HG02852 (cell line): ENCODE results near the gene TRIM37.
"Not testable (repeated sequence)": the region's sequence is repeated elsewhere in the genome, so short reads cannot be mapped to it uniquely, and the experiment has no call there.

ENCODE experiments used
- ATAC-seq: cut with Tn5 transposase; IDR thresholded peaks from one replicate; pipeline ENCODE4 v1.9.1; 2021; ENCODE audit warnings: mild to moderate bottlenecking, moderate library complexity; ENCODE audit not compliant: unreplicated experiment

Gene TRIM37, protein sequence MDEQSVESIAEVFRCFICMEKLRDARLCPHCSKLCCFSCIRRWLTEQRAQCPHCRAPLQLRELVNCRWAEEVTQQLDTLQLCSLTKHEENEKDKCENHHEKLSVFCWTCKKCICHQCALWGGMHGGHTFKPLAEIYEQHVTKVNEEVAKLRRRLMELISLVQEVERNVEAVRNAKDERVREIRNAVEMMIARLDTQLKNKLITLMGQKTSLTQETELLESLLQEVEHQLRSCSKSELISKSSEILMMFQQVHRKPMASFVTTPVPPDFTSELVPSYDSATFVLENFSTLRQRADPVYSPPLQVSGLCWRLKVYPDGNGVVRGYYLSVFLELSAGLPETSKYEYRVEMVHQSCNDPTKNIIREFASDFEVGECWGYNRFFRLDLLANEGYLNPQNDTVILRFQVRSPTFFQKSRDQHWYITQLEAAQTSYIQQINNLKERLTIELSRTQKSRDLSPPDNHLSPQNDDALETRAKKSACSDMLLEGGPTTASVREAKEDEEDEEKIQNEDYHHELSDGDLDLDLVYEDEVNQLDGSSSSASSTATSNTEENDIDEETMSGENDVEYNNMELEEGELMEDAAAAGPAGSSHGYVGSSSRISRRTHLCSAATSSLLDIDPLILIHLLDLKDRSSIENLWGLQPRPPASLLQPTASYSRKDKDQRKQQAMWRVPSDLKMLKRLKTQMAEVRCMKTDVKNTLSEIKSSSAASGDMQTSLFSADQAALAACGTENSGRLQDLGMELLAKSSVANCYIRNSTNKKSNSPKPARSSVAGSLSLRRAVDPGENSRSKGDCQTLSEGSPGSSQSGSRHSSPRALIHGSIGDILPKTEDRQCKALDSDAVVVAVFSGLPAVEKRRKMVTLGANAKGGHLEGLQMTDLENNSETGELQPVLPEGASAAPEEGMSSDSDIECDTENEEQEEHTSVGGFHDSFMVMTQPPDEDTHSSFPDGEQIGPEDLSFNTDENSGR

DNA sequence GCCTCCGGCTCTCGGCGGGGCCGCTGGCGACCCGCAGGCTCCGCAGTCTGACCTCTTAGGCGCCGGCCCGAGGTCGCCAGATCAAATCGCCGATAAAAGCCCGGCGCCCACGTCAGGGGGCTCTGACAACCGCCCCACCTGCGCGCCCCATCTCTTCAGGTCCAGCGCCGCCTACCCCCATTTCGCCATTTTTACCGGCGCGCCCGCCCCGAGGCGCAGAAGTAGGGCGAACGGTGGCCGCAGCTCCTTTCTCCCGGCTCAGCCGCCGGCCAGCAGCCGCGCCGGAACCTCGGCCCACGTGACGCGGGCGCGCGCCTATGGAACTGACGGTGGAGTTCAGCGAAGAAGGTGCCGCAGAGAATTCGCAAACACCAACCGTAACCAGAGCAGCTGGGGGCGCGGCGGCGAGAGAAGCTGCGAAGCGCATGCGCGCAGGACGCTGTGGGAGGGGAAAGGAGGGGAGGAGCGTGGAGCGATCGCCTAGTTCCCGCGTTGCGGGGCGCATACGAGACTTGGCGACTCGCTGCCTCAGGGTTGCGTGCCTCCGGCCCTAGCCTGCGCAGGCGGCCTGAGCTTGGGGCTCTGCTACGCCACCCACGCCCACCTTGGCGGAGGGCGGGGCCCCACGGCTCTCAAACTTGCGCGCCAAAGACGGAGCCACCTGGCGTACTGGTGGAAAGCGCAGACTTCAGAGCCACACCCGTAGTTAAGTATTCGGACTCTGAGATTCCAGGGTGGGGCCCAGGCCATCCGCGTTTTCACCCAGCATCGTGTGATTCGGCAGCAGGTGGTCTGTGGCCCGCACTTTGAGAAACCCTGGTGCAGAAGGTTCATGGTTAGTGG is at the start of gene TRIM37:
TRIM37 (minus strand) TSS at position 418 of the 843 bp plus-strand sequence. CDS start 419 bp downstream, outside the sequence.
- ATAC-seq: peak; percentile 91

DNA sequence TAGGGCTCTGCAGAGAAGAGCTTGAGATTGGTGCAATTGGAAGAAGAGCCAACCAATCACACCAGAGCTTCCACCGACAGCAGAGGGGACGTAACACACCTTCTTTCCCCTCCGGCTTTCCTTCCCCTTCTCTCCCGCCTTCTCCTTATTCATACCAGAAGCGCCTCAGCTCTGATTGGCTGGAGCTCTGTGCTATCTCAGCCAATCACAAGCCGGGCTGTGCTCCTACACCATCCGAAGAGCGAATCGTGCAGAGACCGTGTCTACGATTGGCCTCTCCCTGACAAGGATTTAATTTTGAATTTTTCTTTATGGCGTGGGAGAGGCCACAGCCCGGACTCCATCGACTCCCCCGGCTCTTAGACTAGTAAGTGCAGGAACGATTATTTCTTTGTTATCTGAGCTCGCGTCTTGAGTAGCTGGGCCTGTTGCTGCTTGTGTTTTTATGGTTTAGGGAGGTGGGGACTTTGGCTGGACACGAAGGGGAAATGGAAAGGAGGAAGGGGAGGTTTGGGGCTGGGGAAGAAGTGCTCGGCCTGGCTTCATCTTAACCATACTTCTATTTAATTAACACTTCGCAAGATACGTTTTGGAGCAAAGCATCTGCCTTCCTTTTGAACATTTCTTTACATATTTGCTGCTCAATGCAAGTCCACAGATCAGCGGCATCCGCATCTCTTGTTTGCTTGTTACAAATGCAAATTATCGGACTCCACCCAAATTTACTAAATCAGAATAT is 48.9 kb upstream of the TRIM37 start, which contains the start of gene PRR11:
PRR11 (plus strand) TSS at position 308 of the 739 bp plus-strand sequence. CDS start 14,007 bp downstream, outside the sequence.
- ATAC-seq: peak; percentile 85

DNA sequence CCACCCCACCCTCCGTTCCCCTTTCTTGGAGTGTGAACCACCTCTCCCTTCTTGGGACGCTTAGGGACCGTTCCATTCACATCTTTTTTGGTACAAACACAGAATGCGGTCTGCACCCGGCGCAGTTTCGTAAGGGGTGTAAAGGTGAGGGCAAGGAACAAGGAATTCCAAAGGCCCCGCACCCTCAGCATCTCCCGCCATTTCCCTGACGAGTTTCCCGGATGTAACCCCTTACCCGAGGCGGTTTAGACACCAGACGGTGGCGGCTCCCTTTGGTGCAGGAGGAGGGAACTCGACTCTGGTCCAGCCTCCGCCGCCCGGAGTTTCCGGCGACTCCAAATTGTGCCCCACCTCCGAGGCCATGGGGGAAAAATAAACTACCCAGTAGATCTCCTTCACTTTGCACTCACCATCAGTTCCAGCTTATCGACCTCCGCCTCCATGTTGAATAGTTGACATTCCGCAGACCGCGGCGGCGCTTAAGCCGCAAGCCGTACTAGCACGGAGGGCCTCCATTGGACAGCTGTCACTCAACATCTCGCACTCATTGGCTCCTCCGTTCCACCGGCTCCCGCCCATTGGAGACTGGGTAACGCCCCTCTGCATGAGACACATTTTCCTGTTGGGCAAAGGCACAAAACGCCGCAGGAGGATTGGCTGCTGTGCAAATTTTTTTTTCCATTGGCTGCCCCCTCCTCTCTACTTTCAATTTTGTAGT is 48.2 kb upstream of the TRIM37 start, which contains the start of gene SKA2:
SKA2 (minus strand) TSS at position 466 of the 718 bp plus-strand sequence; CDS start at position 443, 23 bp downstream.
- peak; percentile 86 for ATAC-seq

DNA sequence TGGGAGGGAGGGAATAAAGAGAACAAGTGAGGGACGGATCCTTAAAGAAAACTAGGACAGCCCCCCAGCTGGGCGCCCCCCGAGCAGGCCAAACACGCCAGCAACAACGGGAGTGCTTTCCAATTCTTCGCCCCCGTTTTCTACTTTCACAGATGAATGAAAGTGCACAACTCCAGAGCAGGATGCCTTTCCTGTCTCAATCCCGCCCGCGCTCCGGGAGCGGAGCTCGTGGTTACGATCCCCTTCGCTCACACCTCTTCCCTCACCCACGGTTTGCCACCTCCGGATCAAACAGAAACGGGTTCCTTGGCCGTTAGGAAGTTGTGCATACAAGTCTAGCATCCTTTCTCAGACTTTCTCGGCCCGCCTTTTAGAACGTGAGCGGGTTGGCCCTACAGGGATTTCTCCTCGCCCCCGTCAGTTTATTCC is 47.6 kb upstream of the TRIM37 start:
- ATAC-seq: no peak

DNA sequence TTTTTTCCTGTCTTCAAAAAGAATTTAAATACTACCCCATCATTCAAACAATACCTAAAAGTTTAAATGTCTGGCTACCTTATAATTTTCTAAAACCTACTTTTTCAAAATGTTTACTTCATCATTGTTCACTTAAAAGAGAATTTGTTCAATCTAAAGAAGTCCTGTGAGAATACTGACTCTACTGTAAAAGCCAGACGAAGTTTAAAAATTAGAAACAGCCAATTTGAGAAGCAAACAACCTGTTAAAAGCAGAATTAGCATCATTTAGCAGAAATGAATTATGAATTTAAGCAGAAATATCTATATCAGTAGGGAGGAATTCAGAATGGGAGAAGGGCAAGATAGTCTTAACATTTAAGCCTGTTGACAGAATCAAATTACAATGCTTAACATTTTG is 46.2 kb upstream of the TRIM37 start:
- ATAC-seq: no peak

DNA sequence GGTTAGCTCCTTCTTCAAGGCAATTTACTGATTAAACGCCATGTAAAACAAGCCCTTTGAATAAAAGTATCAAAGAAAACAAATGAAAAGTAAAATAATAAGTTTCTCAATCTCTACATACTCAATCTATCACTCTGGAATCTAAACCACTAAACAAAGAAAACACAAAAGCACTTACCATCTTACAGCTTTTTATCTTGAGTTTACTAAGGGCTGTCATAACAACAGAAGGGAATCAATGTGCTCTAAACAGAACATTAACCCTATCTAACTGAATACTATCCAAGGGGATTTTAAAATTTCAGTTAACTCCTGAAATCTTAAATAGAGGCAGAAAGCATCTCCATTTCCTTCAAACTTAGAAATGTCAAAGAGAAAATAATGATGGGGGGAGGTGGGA is 44.9 kb upstream of the TRIM37 start:
- no peak for ATAC-seq

DNA sequence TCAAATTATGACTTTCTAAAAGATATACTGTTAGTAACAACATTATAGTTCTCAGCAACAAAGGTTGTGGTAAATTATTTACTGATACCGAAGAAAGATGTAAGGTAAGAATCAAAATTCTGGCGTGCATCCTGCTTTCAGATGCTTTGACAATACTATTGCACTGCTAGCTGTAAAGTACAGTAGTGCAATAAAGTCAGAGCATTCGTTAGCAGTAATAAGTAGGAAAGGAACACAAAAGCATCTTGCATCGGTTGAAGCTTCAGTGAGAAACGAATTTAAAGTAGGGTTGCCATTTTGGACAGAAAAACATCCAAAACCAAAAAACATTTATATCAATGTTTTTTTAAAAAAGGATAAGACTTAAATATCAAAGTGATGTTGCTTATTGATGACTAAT is 44.3 kb upstream of the TRIM37 start:
- no peak for ATAC-seq

DNA sequence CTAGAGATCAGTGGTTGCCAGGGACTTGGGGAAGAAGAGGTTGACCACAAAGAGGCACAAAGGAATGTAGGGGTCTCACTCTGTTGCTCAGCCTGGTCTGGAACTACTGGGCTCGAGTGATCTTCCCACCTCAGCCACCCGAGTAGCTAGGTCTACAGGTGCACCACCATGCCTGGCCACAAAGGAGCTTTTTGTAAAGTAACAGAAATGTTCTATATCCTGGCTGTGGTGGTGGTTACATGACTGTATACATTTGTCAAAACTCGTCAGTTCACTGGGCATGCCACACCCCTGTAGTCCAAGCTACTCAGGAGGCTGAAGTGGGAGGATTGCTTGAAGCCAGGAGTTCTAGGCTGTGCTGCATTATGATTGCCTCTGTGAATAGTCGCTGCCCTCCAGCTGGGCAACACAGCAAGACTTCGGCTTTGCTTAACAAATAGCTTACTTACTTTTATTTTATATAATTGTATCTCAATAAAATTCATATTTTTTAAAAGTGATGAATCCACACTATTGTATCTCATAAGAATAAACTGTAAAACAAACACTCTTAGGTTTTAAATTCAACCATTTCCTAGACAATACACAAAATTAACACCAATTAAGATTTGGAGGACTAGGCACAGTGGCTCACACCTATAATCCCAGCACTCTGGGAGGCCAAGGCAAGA is 43.3 kb upstream of the TRIM37 start:
- ATAC-seq: no peak

DNA sequence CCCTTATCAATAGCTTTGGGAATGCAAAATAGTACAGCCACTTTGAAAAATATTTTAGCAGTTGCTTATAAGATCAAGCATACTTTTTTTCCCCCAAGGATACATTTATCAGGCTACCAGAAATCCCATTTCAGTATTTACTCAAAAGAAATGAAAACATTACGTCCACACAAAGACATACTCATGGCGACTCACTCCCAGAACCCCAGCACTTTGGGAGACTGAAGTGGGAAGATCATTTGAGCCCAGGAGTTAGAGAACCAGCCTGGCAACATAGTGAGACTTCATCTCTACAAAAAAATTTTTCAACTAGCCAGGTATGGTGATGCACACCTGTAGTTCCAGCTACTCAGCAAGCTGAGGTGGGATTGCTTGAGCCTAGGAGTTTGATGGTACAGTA is 42.4 kb upstream of the TRIM37 start:
- no peak for ATAC-seq

DNA sequence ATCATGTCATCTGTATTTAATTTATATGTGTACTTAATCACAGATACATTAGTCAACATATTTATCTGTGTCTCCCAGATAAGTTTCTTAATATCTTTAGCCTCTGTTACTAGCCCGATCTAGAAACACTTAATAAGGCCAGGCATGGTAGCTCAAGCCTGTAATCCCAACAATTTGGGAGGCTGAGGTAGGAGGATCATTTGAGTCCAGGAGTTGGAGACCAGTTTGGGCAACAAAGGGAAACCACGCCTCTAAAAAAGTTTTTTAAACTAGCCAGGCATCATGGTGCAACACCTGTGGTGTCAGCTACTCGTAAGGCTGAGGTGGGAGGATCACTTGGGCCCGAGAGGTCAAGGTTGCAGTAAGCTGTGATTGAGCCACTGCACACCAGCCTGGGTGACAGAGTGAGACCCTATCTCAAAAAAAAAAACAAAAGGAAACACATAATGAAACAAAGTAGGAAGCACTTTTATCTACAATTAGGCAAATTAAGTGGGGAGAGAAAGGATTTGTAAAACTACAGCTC is 39.0 kb upstream of the TRIM37 start:
- ATAC-seq: no peak

DNA sequence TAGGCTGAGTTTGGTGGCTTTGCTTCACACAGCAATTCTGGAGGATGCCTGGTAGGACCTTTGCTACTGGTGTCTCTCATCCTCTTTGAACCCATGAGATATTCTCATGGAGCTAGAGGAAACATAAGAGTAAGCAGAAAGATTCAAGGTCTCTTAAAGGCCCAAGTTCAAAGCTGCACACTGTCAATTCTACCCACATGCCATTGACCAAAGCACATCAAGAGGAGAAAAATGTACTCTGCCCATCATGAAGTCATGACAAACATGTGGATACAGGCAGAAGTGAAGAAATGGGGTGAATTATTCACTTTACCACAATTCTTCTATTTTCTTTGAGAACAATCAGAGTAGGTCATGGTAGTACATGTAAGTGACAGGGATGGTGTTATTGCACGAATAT is 35.2 kb upstream of the TRIM37 start:
- no peak for ATAC-seq

DNA sequence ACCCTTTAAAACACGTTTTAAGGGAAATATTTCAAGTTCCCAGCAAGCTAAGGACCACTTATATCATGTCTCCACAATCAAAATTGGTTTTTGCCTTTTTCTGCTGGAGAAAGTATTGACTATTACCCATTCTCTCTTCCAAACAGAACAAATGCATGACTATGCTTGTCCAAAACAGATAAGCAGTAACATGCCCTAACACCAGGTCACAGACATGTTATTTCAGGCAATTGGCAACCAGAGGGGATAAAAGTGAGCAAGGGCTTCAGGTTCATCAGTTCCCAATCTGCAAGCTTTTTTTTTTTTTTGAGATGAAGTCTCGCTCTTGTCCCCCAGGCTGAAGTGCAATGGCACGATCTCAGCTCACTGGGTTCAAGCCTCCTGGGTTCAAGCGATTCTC is 33.3 kb upstream of the TRIM37 start:
- ATAC-seq: no peak

DNA sequence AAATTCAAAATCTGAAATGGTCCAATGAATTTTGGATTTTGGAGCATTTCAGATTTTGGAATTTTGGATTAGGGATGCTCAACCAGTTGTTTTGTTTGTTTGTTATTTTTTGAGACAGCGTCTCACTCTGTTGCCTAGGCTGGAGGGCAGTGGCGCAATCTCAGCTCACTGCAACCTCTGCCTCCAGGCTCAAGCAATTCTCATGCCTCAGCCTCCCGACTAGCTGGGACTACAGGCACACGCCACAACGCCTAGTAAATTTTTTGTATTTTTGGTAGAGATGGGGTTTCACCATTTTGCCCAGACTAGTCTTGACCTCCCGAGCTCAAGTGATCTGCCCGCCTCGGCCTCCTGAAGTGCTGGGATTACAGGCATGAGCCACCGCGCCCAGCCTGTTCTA is 31.7 kb upstream of the TRIM37 start:
- not testable (repeated sequence) for ATAC-seq

DNA sequence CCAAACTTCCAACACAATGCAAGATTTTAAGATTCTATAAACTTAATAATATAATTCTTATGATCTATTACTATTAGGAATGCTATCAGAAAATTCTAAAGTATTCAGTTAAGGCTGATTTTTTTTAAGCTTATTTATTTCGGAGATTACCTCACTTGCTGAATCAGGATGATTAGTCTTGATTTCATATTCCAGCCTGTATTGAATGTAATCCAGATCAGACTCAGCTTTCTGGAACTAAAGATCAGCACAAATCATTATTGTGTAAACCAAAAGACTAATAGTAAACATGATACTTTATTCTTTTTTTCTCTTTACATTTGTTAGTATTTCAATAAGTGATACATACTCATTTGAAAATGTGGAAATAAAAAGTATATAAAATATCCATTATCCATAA is 24.5 kb upstream of the TRIM37 start:
- no peak for ATAC-seq

DNA sequence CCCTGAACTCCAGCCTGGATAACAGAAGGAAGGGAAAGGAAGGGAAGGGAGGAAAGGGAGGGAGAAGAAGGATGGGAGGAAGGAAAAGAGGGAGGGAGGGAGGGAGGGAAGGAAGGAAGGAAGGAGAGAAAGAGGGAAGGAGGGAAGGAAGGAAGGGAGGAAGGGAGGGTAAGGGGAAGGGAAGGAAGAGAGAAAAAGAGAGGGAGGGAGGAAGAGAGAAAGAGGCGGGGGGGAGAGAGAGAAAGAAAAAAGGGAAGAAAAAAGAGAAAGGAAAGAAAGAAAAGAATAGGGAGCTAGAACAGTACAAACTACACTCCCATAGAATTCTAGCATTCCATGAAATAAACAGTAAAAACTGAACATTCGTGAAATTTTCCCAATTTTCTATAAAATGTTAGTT is 23.1 kb upstream of the TRIM37 start:
- no peak for ATAC-seq

DNA sequence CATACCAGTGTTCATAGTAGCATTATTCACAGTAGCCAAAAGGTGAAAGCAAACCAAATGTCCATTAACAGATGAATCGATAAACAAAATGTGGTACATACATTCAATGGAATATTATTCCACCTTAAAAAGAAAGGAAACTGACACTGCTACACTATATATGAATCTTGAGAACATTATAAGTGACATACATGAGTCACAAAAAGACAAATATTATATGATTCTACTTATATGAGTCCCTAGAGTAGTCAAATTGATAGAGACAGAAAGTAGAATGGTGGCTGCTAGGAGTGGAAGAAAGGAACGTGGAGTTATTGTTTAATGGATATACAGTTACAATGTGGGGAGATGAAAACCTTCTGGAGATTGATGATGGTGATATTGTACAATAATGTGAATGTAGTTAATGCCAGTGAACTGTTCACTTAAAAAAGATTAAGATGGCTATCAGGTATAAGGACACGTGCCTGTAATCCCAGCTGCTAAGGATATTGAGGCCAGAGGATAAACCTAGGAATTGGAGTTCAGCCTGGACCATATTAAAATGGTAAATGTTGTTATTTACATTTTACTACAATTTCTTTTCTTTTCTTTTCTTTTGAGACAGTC is 20.2 kb upstream of the TRIM37 start:
- ATAC-seq: no peak

DNA sequence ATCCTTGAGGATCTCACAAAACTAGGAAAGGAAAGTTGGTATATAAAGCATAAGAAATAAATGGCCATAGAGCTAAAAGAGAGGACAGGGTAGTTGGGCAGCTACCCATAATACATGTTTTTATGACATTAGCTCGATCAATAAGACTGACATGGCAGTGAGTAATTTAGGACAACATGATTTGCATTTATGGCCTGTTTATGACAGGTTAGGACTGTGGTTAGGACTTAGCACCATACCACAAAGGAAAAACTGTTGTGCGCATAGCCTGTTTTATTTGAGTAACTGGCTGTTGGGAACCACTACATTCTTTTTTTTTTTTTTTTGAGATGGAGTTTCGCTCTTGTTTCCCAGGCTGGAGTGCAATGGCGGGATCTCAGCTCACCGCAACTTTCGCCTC is 18.0 kb upstream of the TRIM37 start:
- ATAC-seq: peak; percentile 56

DNA sequence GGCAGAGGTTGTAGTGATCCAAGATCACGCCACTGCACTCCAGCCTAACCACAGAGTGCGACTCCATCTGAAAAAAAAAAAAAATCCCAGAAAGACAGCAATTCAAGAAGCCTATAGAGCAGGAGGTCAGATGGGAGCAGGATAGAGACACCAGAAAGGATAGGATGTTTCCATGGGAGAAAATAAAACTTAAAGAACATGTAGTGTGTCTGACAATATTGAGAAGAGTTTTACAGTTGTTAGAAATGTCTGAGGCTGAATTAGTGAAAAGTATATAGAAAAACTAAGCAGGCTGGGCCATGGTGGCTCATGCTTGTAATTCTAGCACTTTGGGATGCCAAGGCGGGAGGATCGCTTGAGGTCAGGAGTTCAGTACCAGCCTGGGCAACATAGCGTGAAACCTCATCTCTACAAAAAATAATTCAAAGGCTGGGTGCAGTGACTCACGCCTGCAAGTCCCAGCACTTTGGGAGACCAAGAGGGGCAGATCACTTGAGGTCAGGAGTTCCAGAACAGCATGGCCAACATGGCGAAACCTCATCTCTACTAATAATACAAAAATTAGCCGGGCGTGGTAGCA is 15.3 kb upstream of the TRIM37 start:
- ATAC-seq: no peak
